Measurements from ENCODE around the gene NDE1.

DNA sequence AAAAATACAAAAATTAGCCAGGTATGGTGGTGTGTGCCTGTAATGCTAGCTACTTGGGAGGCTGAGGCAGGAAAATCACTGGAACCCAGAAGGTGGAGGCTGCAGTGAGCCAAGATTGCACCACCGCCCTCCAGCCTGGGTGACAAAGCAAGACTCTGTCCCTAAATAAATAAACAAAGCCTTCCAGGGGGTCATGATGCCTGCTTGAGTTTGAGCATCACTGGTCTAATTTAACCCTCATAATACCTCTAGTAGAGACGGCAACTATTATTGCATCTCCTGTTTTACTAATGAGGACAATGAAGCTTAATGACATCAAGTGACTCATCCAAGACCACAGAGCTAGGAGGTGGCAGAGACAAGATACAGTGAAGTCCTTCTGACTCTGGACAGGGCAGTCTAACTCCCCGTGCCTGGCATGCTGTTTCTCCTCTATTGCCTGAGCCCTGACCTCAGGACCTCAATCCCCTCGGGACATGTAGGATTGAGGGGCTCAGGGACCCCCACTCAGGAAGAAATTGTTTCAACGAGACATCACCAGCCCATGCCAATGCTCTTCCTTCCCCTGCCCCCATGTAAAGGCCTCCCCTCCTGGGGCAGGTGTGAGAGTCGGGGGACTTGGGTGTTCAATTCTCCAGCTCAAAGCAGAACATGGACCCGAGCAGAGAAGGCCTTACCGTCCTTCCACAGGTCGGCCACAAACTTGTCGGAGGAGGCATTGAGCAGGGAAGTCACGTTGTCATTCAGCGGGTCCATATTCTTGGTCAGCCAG lies 102.9 kb downstream of the NDE1 start:
- TF ChIP-seq, protein P1, sequence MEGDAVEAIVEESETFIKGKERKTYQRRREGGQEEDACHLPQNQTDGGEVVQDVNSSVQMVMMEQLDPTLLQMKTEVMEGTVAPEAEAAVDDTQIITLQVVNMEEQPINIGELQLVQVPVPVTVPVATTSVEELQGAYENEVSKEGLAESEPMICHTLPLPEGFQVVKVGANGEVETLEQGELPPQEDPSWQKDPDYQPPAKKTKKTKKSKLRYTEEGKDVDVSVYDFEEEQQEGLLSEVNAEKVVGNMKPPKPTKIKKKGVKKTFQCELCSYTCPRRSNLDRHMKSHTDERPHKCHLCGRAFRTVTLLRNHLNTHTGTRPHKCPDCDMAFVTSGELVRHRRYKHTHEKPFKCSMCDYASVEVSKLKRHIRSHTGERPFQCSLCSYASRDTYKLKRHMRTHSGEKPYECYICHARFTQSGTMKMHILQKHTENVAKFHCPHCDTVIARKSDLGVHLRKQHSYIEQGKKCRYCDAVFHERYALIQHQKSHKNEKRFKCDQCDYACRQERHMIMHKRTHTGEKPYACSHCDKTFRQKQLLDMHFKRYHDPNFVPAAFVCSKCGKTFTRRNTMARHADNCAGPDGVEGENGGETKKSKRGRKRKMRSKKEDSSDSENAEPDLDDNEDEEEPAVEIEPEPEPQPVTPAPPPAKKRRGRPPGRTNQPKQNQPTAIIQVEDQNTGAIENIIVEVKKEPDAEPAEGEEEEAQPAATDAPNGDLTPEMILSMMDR (conservative IDR thresholded peaks at IDR 0.05 in 1 of 2, IDR thresholded peaks at IDR 0.05 in 1 of 2; ENCODE audit: extremely low read depth in 1 of 2, insufficient read depth in 1 of 2, low read depth in 1 of 2, low read length in 2 of 2), result no peak
- no peak for TF ChIP-seq EZH2 (IDR thresholded peaks at IDR 0.05; ENCODE audit: borderline replicate concordance, low read length)

All from mammary epithelial cell (primary cell).